GM21367 (cell line): ENCODE data around the gene MST1R.
"Not testable (repeated sequence)": the region's sequence is repeated elsewhere in the genome, so short reads cannot be mapped to it uniquely, and the experiment has no call there.

ENCODE experiments used
- ATAC-seq: cut with Tn5 transposase; IDR thresholded peaks from one replicate; pipeline ENCODE4 v1.9.1; 2021; ENCODE audit not compliant: unreplicated experiment

MST1R gene

DNA sequence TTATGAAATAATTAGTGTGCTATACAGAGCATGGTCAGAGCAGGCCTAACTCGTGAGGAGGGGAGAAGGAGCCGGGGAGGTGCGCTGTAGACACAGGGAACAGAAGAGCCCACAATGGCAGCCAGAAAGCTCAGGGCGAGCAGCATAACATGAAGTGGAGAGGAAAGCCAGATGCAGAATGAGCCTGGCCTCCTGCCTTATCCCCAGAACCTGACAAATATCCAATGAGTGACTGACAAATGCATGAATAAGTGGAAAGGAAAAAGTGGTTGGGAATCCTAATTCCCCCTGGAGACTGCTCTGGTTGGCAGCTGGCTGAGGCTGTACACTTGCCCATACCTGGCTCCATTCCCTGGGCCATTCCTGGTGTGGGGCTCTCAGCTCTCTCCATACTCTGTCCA lies 9.2 kb upstream of the MST1R start:
- ATAC-seq, result no peak

DNA sequence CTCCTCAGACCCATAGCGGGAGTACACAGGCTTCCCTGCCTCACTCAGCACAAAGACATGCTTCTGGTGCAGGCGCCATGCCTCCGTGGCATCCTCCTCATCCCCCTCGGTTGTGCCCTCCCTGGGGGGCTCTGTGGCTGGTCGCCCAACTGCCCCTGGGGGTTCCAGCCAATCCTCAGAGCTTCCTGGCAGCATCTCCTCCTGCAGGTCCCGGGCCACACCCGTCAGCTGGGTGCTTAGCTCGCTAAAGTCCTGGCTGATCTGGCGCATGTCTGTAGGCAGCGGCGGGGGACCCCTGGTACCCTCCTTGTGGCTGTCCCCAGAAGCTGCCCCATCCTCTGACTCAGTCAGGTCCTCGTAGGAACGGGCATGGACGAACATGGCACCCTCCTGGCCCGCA lies 7.9 kb upstream of the MST1R start:
- no peak for ATAC-seq

GRCh38 chr3:49911124-49911420 lies 7.4 kb upstream of the MST1R start:
- ATAC-seq, result no peak

- ATAC-seq, result no peak
These were observed 6.9 kb upstream of the MST1R start for GRCh38 chr3:49910409-49911123.

DNA sequence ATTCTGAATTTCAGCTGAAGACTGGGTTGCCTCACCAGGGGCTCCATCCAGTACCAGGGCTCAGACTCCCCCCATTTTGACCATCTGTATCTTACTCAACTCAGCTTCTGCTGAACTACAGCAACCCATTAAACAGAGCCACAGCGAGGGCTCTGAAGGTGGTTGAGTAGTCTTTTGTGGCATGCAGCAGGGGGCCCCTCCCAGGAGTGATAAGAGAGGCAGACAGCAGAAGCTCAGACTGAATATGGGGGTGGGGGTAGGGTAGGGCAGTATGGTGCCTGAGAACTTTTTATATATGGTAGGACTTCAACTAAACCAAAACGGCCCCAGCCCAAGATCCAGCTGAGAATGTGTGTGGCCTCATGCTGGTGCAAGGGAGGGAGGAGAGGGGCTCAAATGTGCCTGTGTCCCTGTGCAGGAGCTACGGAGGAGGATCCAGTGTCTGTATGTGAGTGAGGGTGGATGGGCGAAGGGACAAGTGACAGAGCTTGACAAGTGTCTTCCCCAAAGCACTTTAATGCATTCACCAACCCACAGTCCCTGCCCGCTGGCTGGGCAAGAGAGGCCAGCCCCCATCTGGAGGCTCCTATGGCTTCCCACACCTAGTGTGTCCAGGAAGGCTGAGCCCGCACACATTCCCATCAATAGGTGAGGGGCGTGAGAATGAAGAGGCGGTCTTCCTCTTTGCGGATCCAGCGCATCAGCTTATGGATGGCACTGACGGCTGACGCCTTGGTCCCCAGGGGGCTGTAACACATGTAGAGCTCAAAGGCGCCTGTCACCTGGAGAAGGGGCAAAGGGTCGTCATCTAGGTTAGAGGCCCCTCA lies 4.9 kb upstream of the MST1R start:
- ATAC-seq, result no peak

DNA sequence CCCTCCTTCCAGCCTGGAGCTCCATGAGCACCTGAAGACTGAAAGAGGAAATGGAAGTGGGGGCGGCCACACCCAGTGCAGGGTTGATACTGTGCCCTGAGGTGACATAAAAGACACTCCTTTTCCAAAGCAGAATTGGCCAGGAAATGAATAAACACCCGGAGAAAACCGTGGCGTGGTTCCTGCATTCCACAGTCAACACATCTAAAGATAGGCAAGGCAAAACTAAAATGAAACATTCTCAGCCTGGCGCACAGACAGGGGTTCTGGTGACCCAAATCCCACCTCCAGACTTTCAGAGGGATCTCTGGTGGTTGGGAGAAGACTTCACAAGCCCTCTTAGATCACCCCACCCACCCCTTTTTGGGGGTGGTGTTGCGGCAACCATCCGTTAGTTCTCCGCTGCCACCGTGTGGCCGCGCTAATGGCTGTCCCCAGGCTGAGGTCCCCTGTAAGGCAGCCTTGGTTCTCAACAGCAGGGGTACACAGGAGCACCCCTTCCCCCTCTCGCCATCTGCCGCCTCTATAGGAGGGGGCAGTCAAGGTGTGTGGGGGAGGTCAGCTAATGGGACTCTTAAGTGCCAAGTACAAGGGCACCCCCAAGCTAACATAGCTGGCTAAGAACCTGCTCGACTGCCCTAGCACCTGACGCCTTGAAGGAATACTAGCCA lies 2.5 kb upstream of the MST1R start:
- no peak for ATAC-seq

- not testable (repeated sequence) for ATAC-seq
These were observed 775 bp upstream of the MST1R start for GRCh38 chr3:49904448-49904847.

DNA sequence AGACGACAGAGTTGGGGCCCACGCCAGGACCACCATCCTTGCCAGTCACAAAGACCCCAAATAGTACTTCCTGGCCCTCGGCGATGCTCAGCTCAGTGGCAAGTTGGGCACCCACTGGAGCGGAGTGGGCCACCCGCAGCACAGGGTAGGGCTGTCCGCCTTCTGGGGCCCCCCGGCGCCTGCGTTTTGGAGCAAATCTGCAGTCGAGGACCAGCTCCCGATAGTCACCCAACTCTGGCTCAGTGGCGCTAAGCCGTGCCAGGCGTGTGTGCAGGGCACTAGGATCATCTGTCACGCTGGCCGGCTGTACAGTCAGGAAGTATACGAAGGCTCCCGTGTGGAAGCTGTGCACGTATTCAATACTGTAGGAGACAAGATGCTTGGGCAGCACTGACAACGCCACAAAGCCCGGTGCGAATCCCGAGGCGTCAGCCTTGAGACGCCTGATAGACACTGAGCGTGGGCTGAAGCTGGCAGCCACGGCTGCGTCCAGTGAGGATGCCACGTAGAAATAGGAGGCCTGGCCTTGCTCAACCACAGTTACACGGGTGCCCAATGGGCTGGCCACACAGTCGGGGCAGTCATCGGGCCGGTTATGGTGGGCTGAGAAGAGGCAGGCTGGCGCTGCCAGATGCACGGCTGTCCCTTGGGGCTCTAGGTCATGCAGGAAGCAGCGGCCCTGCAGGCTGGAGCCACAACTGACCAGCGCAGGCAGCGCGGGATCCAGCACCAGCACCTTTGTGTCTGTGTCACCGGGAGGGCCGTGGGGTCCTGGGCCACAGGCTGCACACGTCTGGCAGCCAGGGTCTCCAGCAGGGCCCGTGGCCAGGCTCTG lies 945 bp downstream of the MST1R start:
- no peak for ATAC-seq

GRCh38 chr3:49901366-49902339 lies 2.0 kb downstream of the MST1R start:
- ATAC-seq, result no peak

DNA sequence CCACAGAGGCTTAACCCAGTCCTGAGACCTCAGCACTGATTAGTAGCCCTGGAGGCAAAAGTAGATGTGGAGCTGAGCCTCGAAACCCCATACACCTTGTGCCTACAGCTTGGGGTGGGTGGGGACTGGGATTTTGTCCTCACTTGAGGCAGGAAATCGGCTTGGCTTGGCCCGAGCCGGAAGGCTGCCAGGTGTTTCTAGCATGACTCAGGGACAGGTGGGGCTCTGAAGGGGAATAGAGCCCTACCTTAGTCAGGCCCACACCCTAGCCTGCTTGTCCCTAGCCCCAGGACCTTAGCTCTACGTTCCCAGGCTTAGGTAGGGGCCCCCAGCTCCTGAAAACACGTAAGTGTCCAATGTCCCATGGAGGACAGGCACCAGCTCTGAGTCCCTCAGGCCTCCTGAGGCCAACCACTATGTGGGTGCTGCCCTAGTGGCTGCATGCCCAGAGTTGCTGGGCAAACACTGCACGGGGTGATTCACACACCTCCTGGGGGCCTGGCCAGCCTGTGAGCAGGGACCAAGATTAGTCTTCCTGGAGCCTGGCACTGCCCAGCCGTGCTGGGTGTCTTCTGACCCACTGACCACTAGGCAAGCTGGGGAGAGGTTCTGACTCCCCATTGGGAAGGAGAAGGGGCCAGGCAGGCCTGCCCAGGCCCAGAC lies 3.1 kb downstream of the MST1R start:
- no peak for ATAC-seq

DNA sequence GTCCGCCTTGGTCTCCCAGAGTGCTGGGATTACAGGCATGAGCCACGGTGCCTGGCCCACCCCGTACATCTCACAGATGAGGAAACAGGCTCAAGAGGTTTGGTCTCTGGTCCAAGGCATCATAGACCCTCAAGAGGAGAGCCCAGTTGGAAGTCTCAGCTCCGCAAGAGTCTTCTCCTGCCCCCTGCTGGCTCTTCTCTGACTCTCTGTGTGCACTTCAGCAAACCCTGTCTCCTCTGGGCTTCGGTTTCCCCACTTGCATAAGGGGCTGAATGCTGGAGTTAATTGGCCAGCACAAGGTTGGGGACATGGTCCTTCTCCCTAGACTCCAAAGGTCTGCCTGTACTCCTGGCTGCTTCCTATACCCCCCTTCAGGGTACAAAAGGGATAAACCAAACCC lies 3.9 kb downstream of the MST1R start:
- no peak for ATAC-seq

GRCh38 chr3:49898991-49899390 lies 4.7 kb downstream of the MST1R start:
- no peak for ATAC-seq

- ATAC-seq, result no peak
These were observed 7.3 kb downstream of the MST1R start for GRCh38 chr3:49896345-49896744.

GRCh38 chr3:49895791-49896190 lies 7.9 kb downstream of the MST1R start:
- ATAC-seq, result no peak

- ATAC-seq, result no peak
These were observed 14.4 kb downstream of the MST1R start for GRCh38 chr3:49889296-49889695.

DNA sequence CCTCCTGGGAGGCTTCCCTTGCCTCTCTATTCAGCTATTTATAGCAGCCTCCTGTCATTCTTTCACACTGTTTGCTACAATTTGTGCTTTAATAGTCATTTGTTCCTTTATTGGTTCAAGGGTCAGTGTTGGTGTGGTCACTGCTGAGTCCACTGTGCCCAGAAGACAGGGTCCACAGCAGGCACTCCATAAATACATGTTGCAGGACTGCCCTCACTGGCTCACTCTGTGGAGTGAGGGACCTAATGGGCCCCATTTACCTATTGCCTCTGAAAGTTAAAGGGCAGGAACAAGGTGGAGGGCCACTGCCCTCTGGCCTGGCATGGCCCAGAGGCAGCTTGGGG lies 16.8 kb downstream of the MST1R start:
- no peak for ATAC-seq

GRCh38 chr3:49883998-49884397 lies 19.7 kb downstream of the MST1R start:
- ATAC-seq, result no peak

GRCh38 chr3:49882166-49882565 lies 21.5 kb downstream of the MST1R start:
- no peak for ATAC-seq

GRCh38 chr3:49880581-49881315 lies 22.9 kb downstream of the MST1R start:
- ATAC-seq, result no peak
